ENCODE data around the gene RPS6KA5.

- TF ChIP-seq CTCF (IDR thresholded peaks at IDR 0.05; ENCODE audit: insufficient read depth, low read depth, low read length) (no peak), EZH2 (IDR thresholded peaks at IDR 0.05; ENCODE audit: insufficient read depth, low read length) (no peak)
These were observed 2.2 kb upstream of the RPS6KA5 start for GRCh38 chr14:91062600-91062999.

All from astrocyte (in vitro differentiated cells and primary cell).